Smooth muscle cell (in vitro differentiated cells): Measurements from ENCODE around the gene PHACTR3. TPM values are rescaled to one million over a fixed set of nuclear protein-coding genes. Genes with fewer than 3 reads are reported as not detected.

Experiments
- DNase-seq: peaks from one replicate; lab custom pipeline; 2025; ENCODE audit not compliant: unreplicated experiment; lab: John Stamatoyannopoulos, UW
- H2AFZ ChIP-seq: fragments of 200-600 bp; sonication (generic); 2 replicates; pipeline ENCODE4 v1.6.0; 2016; ENCODE audit warnings: antibody characterized with exemption, low read depth, mild to moderate bottlenecking
- H3F3A ChIP-seq: fragments of 200-600 bp; sonication (generic); 2 replicates; pipeline ENCODE4 v1.6.0; 2017; ENCODE audit warnings: antibody characterized with exemption, low read depth
- H3K27ac ChIP-seq: fragments of 200-600 bp; sonication (generic); 2 replicates; pipeline ENCODE4 v1.5.1; 2016; ENCODE audit warnings: low read depth, mild to moderate bottlenecking
- H3K27me3 ChIP-seq: fragments of 200-600 bp; sonication (generic); 2 replicates; pipeline ENCODE4 v1.6.1; 2016; ENCODE audit warnings: low read depth, mild to moderate bottlenecking
- H3K36me3 ChIP-seq: fragments of 200-600 bp; sonication (generic); 2 replicates; pipeline ENCODE4 v1.5.1; 2016; ENCODE audit warnings: low read depth
- H3K4me1 ChIP-seq: fragments of 200-600 bp; sonication (generic); 2 replicates; pipeline ENCODE4 v1.5.1; 2016; ENCODE audit warnings: low read depth
- H3K4me2 ChIP-seq: fragments of 200-600 bp; sonication (generic); 2 replicates; pipeline ENCODE4 v1.6.0; 2016; ENCODE audit warnings: mild to moderate bottlenecking
- H3K4me3 ChIP-seq: fragments of 200-600 bp; sonication (generic); 2 replicates; pipeline ENCODE4 v1.5.1; 2016; ENCODE audit warnings: mild to moderate bottlenecking
- H3K79me2 ChIP-seq: fragments of 200-600 bp; sonication (generic); 2 replicates; pipeline ENCODE4 v1.6.0; 2016; ENCODE audit warnings: low read depth, mild to moderate bottlenecking
- H3K9ac ChIP-seq: fragments of 200-600 bp; sonication (generic); 2 replicates; pipeline ENCODE4 v1.6.0; 2016; ENCODE audit warnings: low read depth
- H3K9me3 ChIP-seq: fragments of 200-600 bp; sonication (generic); replicated peaks from 2 replicates; pipeline ENCODE4 v1.5.1; 2016; ENCODE audit warnings: low read depth
- H4K20me1 ChIP-seq: fragments of 200-600 bp; sonication (generic); 2 replicates; pipeline ENCODE4 v1.6.0; 2016; ENCODE audit warnings: low read depth
- WGBS: methylation state at CpG from one replicate; pipeline ENCODE4 v1.1.7; 2016; ENCODE audit warnings: low lambda C conversion rate; 5-methylcytosine and 5-hydroxymethylcytosine counted together
- polyA plus RNA-seq: library from polyadenylated mRNA; unstranded; fragments of >200 nt; fragmentation: Nextera tagmentation; extraction: Ambion mirVana; gene quantifications from 2 replicates; pipeline ENCODE4 v1.2.1, GENCODE V29; 2016
- total RNA-seq: library from RNA; depleted of rRNA; stranded (reverse); fragments of >200 nt; gene quantifications from 2 replicates; pipeline ENCODE4 v1.2.3, GENCODE V29; 2014
- TF ChIP-seq, protein P1 (sequence below): fragments of 200-600 bp; sonication (generic); IDR thresholded peaks from 2 replicates; pipeline ENCODE4 v1.5.1; 2017; ENCODE audit warnings: borderline replicate concordance, mild to moderate bottlenecking, antibody characterized with exemption; ENCODE audit not compliant: insufficient read depth, poor library complexity, severe bottlenecking

Gene PHACTR3
- total and polyA plus RNA-seq, 2 experiments from 2014 or later: 0.76 to 2.6 TPM

- H3K4me3 ChIP-seq: no peak overlapping the region
- peaks cover 35% of the 10 kb centered on the region for H3K27me3 ChIP-seq
- 87% methylated on average over 18 of the region's 18 CpGs for WGBS
- DNase-seq: no peak
- H3K9ac ChIP-seq: no peak overlapping the region
- no peaks in the 10 kb centered on the region for H3F3A ChIP-seq
- no peak overlapping the region for H2AFZ ChIP-seq
- H3K79me2 ChIP-seq: no peaks in the 10 kb centered on the region
- H3K27ac ChIP-seq: no peak overlapping the region
- H3K4me2 ChIP-seq: no peak overlapping the region
- TF ChIP-seq, protein P1, sequence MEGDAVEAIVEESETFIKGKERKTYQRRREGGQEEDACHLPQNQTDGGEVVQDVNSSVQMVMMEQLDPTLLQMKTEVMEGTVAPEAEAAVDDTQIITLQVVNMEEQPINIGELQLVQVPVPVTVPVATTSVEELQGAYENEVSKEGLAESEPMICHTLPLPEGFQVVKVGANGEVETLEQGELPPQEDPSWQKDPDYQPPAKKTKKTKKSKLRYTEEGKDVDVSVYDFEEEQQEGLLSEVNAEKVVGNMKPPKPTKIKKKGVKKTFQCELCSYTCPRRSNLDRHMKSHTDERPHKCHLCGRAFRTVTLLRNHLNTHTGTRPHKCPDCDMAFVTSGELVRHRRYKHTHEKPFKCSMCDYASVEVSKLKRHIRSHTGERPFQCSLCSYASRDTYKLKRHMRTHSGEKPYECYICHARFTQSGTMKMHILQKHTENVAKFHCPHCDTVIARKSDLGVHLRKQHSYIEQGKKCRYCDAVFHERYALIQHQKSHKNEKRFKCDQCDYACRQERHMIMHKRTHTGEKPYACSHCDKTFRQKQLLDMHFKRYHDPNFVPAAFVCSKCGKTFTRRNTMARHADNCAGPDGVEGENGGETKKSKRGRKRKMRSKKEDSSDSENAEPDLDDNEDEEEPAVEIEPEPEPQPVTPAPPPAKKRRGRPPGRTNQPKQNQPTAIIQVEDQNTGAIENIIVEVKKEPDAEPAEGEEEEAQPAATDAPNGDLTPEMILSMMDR: no peak
- H3K4me1 ChIP-seq: no peaks in the 10 kb centered on the region
- H4K20me1 ChIP-seq: no peaks in the 10 kb centered on the region
- no peaks in the 10 kb centered on the region for H3K9me3 ChIP-seq
- no peaks in the 10 kb centered on the region for H3K36me3 ChIP-seq
These were observed 25.6 kb upstream of the PHACTR3 start for GRCh38 chr20:59578436-59579403.

DNA sequence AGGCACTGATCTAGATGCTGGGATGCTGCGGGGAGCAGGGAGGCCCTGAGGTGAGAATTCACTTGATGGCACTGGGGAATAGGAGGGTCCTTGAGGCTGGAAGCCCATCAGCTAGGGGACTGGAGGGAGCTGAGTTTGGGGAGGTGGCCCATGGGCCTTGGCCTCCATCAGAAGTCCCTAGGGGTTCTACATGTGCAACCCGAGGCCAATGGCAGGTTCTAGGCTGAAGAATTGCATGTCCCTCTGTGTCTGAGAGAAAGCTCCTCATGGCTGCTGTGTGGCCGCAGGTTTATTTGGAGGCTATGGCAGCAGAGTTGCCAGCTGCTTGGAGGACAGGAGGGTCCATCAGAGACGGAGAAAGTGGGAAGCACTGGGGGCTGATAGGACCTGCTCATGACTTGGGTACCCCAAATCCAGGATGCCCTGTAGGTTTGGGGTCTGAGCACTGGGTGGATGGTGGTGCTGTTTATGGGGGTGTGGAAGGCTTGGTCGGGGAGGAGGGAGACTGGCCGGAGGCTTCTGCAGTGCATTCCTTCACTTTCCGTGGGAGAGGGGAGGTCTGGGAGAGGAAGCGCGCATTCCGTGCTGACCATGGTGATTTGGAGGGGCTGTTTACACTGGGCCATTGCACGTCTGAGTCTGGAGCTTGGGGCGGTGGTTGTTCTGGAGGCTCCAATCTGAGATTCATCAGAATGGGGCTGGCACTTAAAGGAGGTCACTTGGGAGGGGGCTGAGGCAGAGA is 24.8 kb upstream of the PHACTR3 start:
- TF ChIP-seq, protein P1: no peak
- no peaks in the 10 kb centered on the region for H3K4me1 ChIP-seq
- no peak overlapping the region for H3K4me2 ChIP-seq
- H3K9ac ChIP-seq: no peak overlapping the region
- DNase-seq: no peak
- no peaks in the 10 kb centered on the region for H3K79me2 ChIP-seq
- H3K27me3 ChIP-seq: peaks cover 35% of the 10 kb centered on the region
- WGBS: 64% methylated on average over 12 of the region's 12 CpGs
- no peaks in the 10 kb centered on the region for H3K9me3 ChIP-seq
- no peak overlapping the region for H2AFZ ChIP-seq
- H4K20me1 ChIP-seq: no peaks in the 10 kb centered on the region
- no peak overlapping the region for H3K27ac ChIP-seq
- no peak overlapping the region for H3K4me3 ChIP-seq
- H3F3A ChIP-seq: no peaks in the 10 kb centered on the region
- no peaks in the 10 kb centered on the region for H3K36me3 ChIP-seq

DNA sequence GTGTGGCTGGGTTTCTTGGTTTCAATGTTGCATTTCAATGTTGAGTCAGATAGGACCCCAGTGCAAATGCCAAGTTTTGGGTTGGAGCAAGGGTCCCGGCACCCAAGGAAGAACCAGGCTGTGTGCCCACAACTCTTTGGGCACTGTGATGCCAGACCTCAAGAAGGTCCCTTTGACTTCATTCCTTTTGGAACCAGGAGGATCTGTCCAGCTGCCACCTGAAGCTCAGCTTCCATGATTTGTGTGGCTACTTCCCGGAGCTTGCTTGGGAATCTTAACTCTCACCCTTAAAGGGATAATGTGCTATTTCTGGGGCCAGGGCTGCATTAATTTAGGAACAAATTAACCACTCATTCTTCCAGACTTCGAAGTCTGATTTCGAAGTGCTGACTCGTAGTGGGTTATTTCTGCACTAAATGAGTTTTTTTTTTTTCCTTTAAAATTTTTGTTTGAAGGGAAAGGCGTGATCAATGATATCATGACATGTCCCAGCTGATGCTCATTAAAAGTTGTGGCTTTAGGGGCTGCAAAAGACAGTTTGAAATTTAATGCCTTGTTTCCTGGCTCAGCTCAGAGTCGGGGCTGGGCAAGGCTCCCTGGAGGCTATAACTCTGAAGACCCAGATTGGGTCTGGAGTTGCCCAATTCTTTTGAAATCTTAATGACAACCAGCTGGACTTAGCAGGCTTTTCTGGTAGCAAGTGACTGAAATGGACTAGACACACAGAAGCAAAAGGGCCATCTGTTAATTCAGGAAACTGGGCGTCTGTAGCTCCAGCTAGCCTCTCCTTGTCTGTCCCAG is 24.0 kb upstream of the PHACTR3 start:
- no peak overlapping the region for H3K4me3 ChIP-seq
- peak overlapping the region; percentile 31 for H3K4me2 ChIP-seq
- H3K27me3 ChIP-seq: peaks cover 31% of the 10 kb centered on the region
- H2AFZ ChIP-seq: no peak overlapping the region
- no peaks in the 10 kb centered on the region for H3K79me2 ChIP-seq
- no peaks in the 10 kb centered on the region for H3K9me3 ChIP-seq
- no peak overlapping the region for H3K27ac ChIP-seq
- H3K36me3 ChIP-seq: no peaks in the 10 kb centered on the region
- no peaks in the 10 kb centered on the region for H4K20me1 ChIP-seq
- H3F3A ChIP-seq: no peaks in the 10 kb centered on the region
- WGBS: 37% methylated on average over 8 of the region's 8 CpGs
- H3K4me1 ChIP-seq: no peaks in the 10 kb centered on the region
- H3K9ac ChIP-seq: no peak overlapping the region
- TF ChIP-seq, protein P1: no peak
- no peak for DNase-seq
